GM12865 (cell line): ENCODE results near the gene PTCD2.

Experiments
- DNase-seq: peaks from one replicate; pipeline ENCODE4 v3.0.0; 2010; ENCODE audit warnings: low read depth
- H3K4me3 ChIP-seq: 2 replicates; pipeline ENCODE4 v1.5.1; 2011; ENCODE audit warnings: mild to moderate bottlenecking, low read depth, low read length, control low read depth
- CTCF ChIP-seq: IDR thresholded peaks from 2 replicates; pipeline ENCODE4 v1.5.1; 2011; ENCODE audit warnings: low read length, control low read depth, low read depth, inconsistent platforms; ENCODE audit not compliant: insufficient read depth; ENCODE audit errors: missing control alignments

Gene PTCD2

GRCh38 chr5:72366324-72366976, 46.3 kb downstream of the PTCD2 start:
- DNase-seq: peak; percentile 85
- no peak overlapping the region for H3K4me3 ChIP-seq
- peak; percentile 73 for TF ChIP-seq CTCF

DNA sequence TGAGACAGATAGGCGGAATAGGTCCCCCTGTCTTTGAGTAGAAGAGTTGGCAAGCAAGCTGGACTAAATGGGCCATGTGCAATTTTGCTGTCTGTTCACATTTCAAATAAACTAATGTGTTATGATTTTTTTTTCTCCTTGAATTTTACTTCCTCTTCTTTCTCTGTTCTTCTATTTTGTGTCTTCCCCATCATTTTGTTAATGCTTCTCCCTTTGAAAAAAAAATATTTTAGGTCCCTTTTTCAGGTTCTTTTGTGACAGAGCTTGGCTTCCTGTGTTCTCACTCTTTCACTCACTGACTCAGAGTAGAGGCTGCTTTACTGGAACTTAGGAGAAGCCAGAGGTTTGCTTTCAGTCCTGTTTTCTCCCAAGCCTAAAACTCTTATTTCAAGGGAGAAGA, 48.1 kb downstream of the PTCD2 start:
- no peak for DNase-seq
- no peak for TF ChIP-seq CTCF
- no peak overlapping the region for H3K4me3 ChIP-seq

- no peak for DNase-seq
- no peak overlapping the region for H3K4me3 ChIP-seq
- no peak for TF ChIP-seq CTCF
These were observed 49.1 kb downstream of the PTCD2 start for GRCh38 chr5:72369301-72369700.

- peak; percentile 36 for DNase-seq
- no peak for TF ChIP-seq CTCF
- H3K4me3 ChIP-seq: no peak overlapping the region
These were observed 49.5 kb downstream of the PTCD2 start for GRCh38 chr5:72369711-72370110.

GRCh38 chr5:72372331-72372730, 52.2 kb downstream of the PTCD2 start:
- no peak for TF ChIP-seq CTCF
- DNase-seq: no peak

DNA sequence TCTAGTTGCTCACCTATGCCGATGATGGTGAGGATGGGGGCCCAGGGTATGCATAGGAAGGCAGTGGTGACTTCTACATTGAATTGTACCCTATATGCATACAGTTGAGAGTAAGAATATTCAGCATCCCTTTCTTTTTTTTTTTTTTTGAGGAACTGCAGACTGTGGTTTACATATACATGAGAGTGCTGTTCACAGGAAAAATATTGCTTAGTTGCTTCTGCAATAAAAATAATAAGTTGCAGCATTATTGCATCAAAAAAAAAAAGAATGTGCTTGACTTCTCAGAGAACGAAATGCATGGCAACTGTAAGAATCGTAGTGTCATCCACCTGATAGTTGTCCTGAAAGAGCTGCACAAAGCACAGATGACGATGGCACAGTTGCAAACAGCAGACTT, 52.8 kb downstream of the PTCD2 start:
- no peak overlapping the region for H3K4me3 ChIP-seq
- no peak for TF ChIP-seq CTCF
- no peak for DNase-seq

More at GRCh38 chr5:72372331-72372730, 52.2 kb downstream of the PTCD2 start:
- H3K4me3 ChIP-seq: no peak overlapping the region

- no peak for TF ChIP-seq CTCF
- H3K4me3 ChIP-seq: no peak overlapping the region
- DNase-seq: peak; percentile 45
These were observed 54.7 kb downstream of the PTCD2 start for GRCh38 chr5:72374844-72375243.
